ENCODE measurements around the gene WDR49. TPM values are rescaled to one million over a fixed set of nuclear protein-coding genes. Genes with fewer than 3 reads are reported as not detected.

Gene WDR49
- total RNA-seq, 2 donors from 2014 or later = 0.42 to 0.71 TPM

GRCh38 chr3:167575000-167575600 is 78.6 kb downstream of the WDR49 start:
- H3K27me3 Mint-ChIP-seq = peaks cover 7% of the 10 kb centered on the region
- ATAC-seq (replicated peaks) = no peak
- H3K4me3 Mint-ChIP-seq = no peak overlapping the region
- no peak overlapping the region for H3K27ac Mint-ChIP-seq
- H3K9me3 Mint-ChIP-seq = no peaks in the 10 kb centered on the region
- no peaks in the 10 kb centered on the region for H3K4me1 Mint-ChIP-seq
- no peaks in the 10 kb centered on the region for H3K36me3 Mint-ChIP-seq (ENCODE audit: low read depth)

GRCh38 chr3:167572991-167573390 is 80.8 kb downstream of the WDR49 start:
- no peaks in the 10 kb centered on the region for H3K36me3 Mint-ChIP-seq (ENCODE audit: low read depth)
- ATAC-seq (replicated peaks) = no peak
- H3K4me1 Mint-ChIP-seq = no peaks in the 10 kb centered on the region
- peaks cover 6% of the 10 kb centered on the region for H3K27me3 Mint-ChIP-seq
- no peak overlapping the region for H3K27ac Mint-ChIP-seq
- no peak overlapping the region for H3K4me3 Mint-ChIP-seq
- H3K9me3 Mint-ChIP-seq = no peaks in the 10 kb centered on the region

DNA sequence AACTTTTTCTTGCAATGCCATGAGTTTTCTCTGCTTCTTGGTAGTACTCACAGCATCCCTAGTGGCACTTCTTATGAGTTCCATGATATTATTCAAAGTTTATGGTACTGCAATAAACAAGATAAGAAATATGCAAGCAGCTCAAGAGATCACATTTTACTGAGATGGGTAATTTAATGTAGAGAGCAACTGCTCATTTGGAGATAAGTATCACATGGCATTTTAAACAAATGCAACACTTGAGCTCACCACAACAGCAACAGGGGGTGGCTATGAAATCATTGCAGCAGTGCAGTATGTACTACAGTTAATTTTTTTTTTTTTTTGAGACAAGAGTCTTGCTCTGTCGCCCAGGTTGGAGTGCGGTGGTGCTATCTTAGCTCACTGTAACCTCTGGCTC is 85.1 kb downstream of the WDR49 start:
- no peaks in the 10 kb centered on the region for H3K4me1 Mint-ChIP-seq
- no peak for ATAC-seq (replicated peaks)

GRCh38 chr3:167565489-167565888 is 88.3 kb downstream of the WDR49 start:
- peaks cover 2% of the 10 kb centered on the region for H3K27me3 Mint-ChIP-seq
- ATAC-seq (replicated peaks) = no peak
- H3K36me3 Mint-ChIP-seq (ENCODE audit: low read depth) = no peaks in the 10 kb centered on the region
- no peaks in the 10 kb centered on the region for H3K4me1 Mint-ChIP-seq
- H3K27ac Mint-ChIP-seq = no peak overlapping the region
- peaks cover 7% of the 10 kb centered on the region for H3K9me3 Mint-ChIP-seq
- H3K4me3 Mint-ChIP-seq = no peak overlapping the region

More for the DNA sequence above, 85.1 kb downstream of the WDR49 start:
- no peaks in the 10 kb centered on the region for H3K36me3 Mint-ChIP-seq (ENCODE audit: low read depth)
- H3K27me3 Mint-ChIP-seq = peaks cover 6% of the 10 kb centered on the region
- no peak overlapping the region for H3K4me3 Mint-ChIP-seq
- H3K9me3 Mint-ChIP-seq = peaks cover 7% of the 10 kb centered on the region
- H3K27ac Mint-ChIP-seq = no peak overlapping the region

GRCh38 chr3:167564612-167565011 is 89.1 kb downstream of the WDR49 start:
- Mint-ChIP-seq H3K27me3 (peaks cover 2% of the 10 kb centered on the region), H3K36me3 (ENCODE audit: low read depth) (no peaks in the 10 kb centered on the region), H3K9me3 (peaks cover 7% of the 10 kb centered on the region), H3K4me3 (no peak overlapping the region), H3K27ac (no peak overlapping the region), H3K4me1 (no peaks in the 10 kb centered on the region)
- no peak for ATAC-seq (replicated peaks)

DNA sequence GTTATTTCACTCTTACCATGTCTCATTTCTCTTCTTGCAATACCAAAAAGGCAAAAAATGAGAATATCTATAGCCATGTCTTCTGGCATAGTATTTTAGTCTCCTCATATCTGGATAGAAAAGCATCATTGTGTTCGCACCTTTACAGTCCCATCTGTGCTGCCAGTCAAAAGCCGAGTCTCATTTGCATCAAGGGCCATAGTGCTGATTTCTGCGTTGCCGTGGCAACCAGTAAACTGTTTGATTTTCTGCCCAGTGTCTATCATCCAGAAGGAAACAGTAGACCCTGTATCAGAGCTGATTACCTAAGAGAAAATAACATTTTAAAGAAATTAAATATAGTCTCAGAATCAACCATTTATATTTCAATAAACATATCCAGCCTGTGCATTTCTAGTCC is 93.8 kb downstream of the WDR49 start:
- no peaks in the 10 kb centered on the region for H3K27me3 Mint-ChIP-seq
- no peak for ATAC-seq (replicated peaks)
- H3K9me3 Mint-ChIP-seq = no peaks in the 10 kb centered on the region

GRCh38 chr3:167554898-167555297 is 98.8 kb downstream of the WDR49 start:
- no peak overlapping the region for H3K4me3 Mint-ChIP-seq
- ATAC-seq (replicated peaks) = no peak
- H3K9me3 Mint-ChIP-seq = no peaks in the 10 kb centered on the region
- H3K36me3 Mint-ChIP-seq (ENCODE audit: low read depth) = no peaks in the 10 kb centered on the region
- no peaks in the 10 kb centered on the region for H3K4me1 Mint-ChIP-seq
- H3K27ac Mint-ChIP-seq = no peak overlapping the region
- no peaks in the 10 kb centered on the region for H3K27me3 Mint-ChIP-seq

More for the DNA sequence above, 93.8 kb downstream of the WDR49 start:
- no peak overlapping the region for H3K27ac Mint-ChIP-seq
- H3K4me3 Mint-ChIP-seq = no peak overlapping the region
- H3K4me1 Mint-ChIP-seq = no peaks in the 10 kb centered on the region
- H3K36me3 Mint-ChIP-seq (ENCODE audit: low read depth) = no peaks in the 10 kb centered on the region

DNA sequence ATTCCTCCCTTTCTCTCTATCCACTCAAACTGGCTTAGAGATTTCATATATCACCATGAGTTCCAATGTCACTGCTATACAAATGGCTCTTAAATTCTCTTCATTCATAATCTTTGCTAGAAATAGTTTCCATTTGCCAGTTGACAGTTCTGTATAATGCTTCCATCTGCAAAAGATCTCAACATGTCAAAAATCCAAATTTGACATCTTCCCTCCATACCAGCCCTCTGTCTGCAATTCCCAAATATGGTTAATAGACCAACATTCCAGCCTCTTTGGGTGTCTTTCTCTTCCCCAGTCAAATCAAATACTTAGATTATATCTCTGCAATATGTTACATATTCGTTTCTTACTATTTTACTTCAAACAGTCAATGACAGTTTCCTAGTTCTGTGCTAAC is 115.7 kb downstream of the WDR49 start:
- H3K4me3 Mint-ChIP-seq = no peak overlapping the region
- H3K27ac Mint-ChIP-seq = no peak overlapping the region
- peaks cover 3% of the 10 kb centered on the region for H3K27me3 Mint-ChIP-seq
- H3K4me1 Mint-ChIP-seq = no peaks in the 10 kb centered on the region
- ATAC-seq (replicated peaks) = no peak
- peaks cover 5% of the 10 kb centered on the region for H3K9me3 Mint-ChIP-seq
- no peaks in the 10 kb centered on the region for H3K36me3 Mint-ChIP-seq (ENCODE audit: low read depth)

DNA sequence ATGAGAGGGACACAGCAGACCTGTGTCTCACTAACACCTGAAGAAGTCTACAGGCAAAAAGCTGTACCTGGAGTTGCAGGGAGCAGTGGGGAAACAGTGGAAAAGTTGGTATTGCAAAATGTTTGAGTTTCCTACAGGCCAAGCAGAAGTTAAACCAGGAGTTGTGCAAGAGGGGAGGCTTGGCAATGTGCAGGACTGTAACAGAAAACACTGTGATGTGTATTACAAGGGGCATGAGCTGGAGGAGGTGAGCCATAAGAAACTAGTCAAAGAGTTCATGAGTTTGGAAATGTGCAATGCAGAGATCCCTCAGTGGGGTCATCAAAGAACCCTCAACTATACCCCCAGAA is 132.8 kb downstream of the WDR49 start:
- no peak for ATAC-seq (replicated peaks)

GRCh38 chr3:167520266-167521005 is 133.3 kb downstream of the WDR49 start:
- H3K36me3 Mint-ChIP-seq (ENCODE audit: low read depth) = no peaks in the 10 kb centered on the region
- peaks cover 2% of the 10 kb centered on the region for H3K27me3 Mint-ChIP-seq
- no peak overlapping the region for H3K4me3 Mint-ChIP-seq
- ATAC-seq (replicated peaks) = no peak
- no peak overlapping the region for H3K27ac Mint-ChIP-seq
- H3K4me1 Mint-ChIP-seq = no peaks in the 10 kb centered on the region
- H3K9me3 Mint-ChIP-seq = peaks cover 3% of the 10 kb centered on the region

More for the DNA sequence above, 132.8 kb downstream of the WDR49 start:
- Mint-ChIP-seq H3K9me3 (no peaks in the 10 kb centered on the region), H3K36me3 (ENCODE audit: low read depth) (no peaks in the 10 kb centered on the region), H3K4me3 (no peak overlapping the region), H3K27ac (no peak overlapping the region), H3K27me3 (peaks cover 2% of the 10 kb centered on the region), H3K4me1 (no peaks in the 10 kb centered on the region)

DNA sequence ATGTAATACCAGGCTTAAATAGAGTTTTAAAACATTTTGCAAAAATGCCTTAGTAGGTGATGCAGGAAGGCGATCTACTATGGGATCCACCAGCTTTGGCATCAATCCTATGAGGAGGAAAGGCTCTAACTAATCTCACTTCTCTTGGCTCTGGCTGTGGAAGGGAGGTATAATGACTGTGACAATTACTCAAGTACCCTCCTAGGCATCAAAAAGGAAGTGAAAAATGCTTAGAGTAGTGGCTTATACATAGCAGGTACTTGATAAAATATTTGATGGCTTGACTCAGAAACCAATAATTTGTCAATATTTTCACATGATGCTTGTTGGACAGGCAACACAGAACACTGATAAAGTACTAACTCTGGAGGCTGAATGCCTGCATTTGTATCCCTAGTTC is 145.8 kb downstream of the WDR49 start:
- no peaks in the 10 kb centered on the region for H3K36me3 Mint-ChIP-seq (ENCODE audit: low read depth)
- H3K4me1 Mint-ChIP-seq = no peaks in the 10 kb centered on the region
- H3K4me3 Mint-ChIP-seq = no peak overlapping the region
- no peaks in the 10 kb centered on the region for H3K9me3 Mint-ChIP-seq
- no peak for ATAC-seq (replicated peaks)
- no peak overlapping the region for H3K27ac Mint-ChIP-seq
- H3K27me3 Mint-ChIP-seq = no peaks in the 10 kb centered on the region

- no peak overlapping the region for H3K4me3 Mint-ChIP-seq
- no peak overlapping the region for H3K27ac Mint-ChIP-seq
- no peak for ATAC-seq (replicated peaks)
- no peaks in the 10 kb centered on the region for H3K9me3 Mint-ChIP-seq
- H3K27me3 Mint-ChIP-seq = no peaks in the 10 kb centered on the region
- H3K36me3 Mint-ChIP-seq (ENCODE audit: low read depth) = no peaks in the 10 kb centered on the region
- no peaks in the 10 kb centered on the region for H3K4me1 Mint-ChIP-seq
Measured at GRCh38 chr3:167502401-167502800, 151.3 kb downstream of the WDR49 start.

DNA sequence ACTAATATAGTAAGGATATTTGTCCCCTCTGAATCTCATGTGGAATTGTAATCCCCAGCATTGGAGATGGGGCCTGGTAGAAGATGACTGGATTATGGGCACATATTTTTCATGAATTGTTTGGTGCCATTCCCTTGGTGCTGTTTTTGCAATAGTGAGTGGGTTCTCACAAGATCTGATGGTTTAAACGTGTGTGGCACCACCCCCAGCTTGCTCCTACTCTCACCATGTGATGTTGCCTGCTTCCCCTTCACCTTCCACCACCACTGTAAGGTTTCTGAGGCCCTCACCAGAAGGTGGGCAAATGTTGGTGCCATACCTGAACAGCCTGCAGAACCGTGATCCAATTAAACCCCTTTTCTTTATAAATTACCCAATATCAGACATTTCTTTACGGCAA is 151.8 kb downstream of the WDR49 start:
- Mint-ChIP-seq H3K4me1 (no peaks in the 10 kb centered on the region), H3K27me3 (no peaks in the 10 kb centered on the region), H3K36me3 (ENCODE audit: low read depth) (no peaks in the 10 kb centered on the region), H3K9me3 (no peaks in the 10 kb centered on the region), H3K4me3 (no peak overlapping the region), H3K27ac (no peak overlapping the region)
- ATAC-seq (replicated peaks) = no peak

- no peak for ATAC-seq (replicated peaks)
- no peak overlapping the region for H3K4me3 Mint-ChIP-seq
- H3K4me1 Mint-ChIP-seq = no peaks in the 10 kb centered on the region
- H3K27ac Mint-ChIP-seq = no peak overlapping the region
- H3K27me3 Mint-ChIP-seq = no peaks in the 10 kb centered on the region
- H3K9me3 Mint-ChIP-seq = no peaks in the 10 kb centered on the region
- no peaks in the 10 kb centered on the region for H3K36me3 Mint-ChIP-seq (ENCODE audit: low read depth)
Measured at GRCh38 chr3:167497903-167498302, 155.8 kb downstream of the WDR49 start.

- Mint-ChIP-seq H3K4me1 (no peaks in the 10 kb centered on the region), H3K4me3 (no peak overlapping the region), H3K27me3 (no peaks in the 10 kb centered on the region), H3K27ac (no peak overlapping the region), H3K36me3 (ENCODE audit: low read depth) (no peaks in the 10 kb centered on the region), H3K9me3 (no peaks in the 10 kb centered on the region)
- no peak for ATAC-seq (replicated peaks)
Measured at GRCh38 chr3:167493244-167493643, 160.5 kb downstream of the WDR49 start.
